ENCODE measurements around the gene PRADC1.
"Not testable (repeated sequence)": the region's sequence is repeated elsewhere in the genome, so short reads cannot be mapped to it uniquely, and the experiment has no call there.

PRADC1 gene

GRCh38 chr2:73233154-73233931 is at the start of gene PRADC1:
Gene PRADC1 (minus strand): TSS chr2:73233239. CDS start chr2:73233160, 79 bp downstream.
- peak; percentile 98 for DNase-seq (ENCODE audit: low read depth)

GRCh38 chr2:73281244-73281643 is 48.2 kb upstream of the PRADC1 start:
- DNase-seq (ENCODE audit: low read depth): no peak

DNA sequence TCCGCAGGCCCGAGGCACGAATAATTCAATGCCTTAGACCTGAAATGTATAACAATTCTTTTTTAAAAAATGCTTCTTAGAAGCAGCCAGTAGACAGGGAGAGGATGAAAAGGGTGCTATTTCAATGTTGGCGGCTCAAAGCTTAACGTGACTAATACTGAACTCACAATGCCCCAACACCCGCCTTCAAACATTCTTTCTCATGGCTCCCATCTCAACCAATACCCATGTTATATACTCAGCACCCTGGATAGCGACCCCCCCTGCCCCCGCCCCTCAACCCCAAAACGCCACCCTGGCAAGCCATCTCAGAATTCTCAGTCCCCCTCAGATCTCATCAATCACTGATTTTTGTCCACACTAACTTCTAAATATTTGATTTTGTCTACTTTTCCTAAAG is 46.8 kb upstream of the PRADC1 start:
- no peak for DNase-seq (ENCODE audit: low read depth)

DNA sequence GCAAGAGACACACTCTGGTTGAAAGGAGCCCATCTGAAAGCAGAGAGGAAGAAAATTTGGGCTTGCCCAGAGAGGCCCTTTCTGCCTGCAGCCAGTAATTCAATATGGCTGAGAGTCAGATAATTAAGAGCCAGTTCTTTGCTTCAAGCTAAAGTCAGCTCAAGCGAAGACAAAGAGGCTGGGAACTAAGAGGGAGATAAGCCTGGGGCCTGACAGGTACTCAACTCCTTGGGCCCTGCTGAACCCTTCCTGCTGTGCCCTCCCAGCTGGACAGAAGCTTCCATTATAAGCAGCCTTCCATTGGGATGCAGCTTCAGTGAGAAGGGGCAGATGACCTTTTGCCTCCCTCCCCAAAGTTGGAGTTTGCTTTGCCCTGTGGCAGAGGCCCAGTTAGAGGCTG is 39.2 kb upstream of the PRADC1 start:
- DNase-seq (ENCODE audit: low read depth): no peak

- DNase-seq (ENCODE audit: low read depth): no peak
These were observed 36.8 kb upstream of the PRADC1 start for GRCh38 chr2:73269686-73270465.

GRCh38 chr2:73268830-73269685 is 36.0 kb upstream of the PRADC1 start:
- no peak for DNase-seq (ENCODE audit: low read depth)

DNA sequence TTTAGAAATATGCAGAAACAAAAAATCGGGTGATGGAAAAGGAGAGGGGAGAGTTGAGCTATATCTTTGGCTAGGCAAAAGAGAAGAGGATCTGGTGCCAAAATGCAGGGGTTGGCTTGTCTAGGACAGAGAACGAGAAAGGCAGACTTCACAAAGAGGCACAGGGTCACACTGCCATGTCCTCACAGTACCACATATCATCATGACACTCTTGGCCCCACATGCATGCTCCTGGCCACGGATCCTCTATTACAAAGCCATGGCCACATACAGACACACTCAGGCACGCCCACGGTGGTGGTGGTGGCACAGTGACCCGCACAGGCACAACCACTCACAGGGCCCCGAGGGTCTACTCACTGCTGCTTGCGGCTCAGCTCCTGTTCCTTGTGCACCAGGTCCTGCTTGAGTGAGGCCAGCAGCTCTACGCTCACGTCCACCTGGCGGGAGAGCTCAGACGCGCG is 35.4 kb upstream of the PRADC1 start:
- DNase-seq (ENCODE audit: low read depth): no peak

DNA sequence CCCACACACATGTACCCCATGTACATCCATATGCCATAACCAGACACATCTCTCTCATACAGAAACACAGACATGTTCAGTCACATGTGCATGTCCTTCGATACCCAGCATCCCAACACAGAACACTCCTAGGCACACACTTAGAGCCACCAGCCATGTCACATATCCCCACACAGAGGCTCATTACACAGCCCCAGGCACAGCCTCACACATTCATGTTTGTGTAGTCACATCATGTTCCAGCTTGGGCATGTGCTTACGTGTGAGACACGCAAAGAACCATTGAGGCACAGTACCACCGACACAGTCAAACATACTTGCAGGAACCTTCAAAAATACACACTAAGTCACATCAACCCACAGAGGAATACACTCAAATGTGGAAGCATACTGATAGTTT is 34.0 kb upstream of the PRADC1 start:
- no peak for DNase-seq (ENCODE audit: low read depth)

DNA sequence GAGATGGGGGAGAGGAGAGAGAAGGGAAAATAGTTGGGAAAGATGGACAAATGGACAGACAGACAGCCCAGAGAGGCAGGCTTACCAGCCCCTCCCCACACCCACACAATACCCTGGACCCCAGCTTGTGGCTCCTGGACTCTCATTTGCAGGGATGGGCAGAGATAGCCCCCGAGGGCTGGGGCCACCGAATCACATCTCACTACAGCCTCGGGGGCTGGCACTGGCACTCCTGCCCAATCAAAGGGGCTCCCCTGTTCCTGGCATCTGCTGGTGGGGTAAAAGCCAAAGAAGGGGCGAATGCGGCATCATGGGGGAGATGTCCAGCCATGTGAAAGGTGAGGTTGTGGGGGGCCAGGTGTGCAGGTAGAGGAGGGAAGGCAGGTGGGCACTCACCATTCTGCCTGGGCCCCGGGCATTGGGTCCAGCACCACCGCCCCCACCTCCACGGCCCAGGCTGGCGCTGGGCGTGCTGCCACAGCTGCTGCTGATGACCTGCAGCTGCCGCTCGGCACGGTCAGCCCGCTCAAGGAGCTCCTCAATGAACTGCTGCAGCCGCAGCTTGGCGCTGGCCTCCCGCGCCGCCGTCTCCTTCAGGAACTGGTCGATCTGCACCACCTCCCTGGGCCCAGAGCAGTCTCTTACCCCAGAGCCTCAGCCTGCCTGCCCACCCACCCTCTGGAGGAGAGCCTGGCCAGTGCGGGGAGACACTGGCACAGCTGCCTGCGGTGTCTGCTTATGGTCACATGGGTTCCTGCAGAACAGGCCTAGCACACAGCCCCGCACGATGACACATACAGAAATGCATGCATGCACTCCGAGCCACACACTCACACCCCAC is 33.2 kb upstream of the PRADC1 start:
- DNase-seq (ENCODE audit: low read depth): no peak

- no peak for DNase-seq (ENCODE audit: low read depth)
These were observed 32.4 kb upstream of the PRADC1 start for GRCh38 chr2:73265298-73266060.

DNA sequence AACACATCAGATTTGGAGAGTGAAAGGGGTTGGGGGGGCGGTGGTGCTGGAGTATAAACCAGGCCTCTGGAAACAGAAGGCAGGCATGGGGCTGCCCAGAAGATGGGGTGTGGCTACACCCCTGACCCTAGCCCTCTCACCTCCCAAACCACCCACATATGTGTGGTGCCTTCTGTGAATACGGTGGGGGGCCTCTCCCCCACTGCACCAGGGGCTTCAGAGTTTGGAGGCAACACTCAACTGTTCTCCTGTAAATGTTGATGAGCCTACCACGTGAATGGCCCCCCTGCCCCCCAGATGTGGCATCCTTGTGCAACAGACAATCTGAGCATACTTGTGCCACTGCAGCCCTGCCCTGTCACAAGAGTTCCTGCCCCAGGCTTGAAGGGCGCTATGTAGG is 31.7 kb upstream of the PRADC1 start:
- no peak for DNase-seq (ENCODE audit: low read depth)

GRCh38 chr2:73264332-73264606 is 31.2 kb upstream of the PRADC1 start:
- DNase-seq (ENCODE audit: low read depth): no peak

DNA sequence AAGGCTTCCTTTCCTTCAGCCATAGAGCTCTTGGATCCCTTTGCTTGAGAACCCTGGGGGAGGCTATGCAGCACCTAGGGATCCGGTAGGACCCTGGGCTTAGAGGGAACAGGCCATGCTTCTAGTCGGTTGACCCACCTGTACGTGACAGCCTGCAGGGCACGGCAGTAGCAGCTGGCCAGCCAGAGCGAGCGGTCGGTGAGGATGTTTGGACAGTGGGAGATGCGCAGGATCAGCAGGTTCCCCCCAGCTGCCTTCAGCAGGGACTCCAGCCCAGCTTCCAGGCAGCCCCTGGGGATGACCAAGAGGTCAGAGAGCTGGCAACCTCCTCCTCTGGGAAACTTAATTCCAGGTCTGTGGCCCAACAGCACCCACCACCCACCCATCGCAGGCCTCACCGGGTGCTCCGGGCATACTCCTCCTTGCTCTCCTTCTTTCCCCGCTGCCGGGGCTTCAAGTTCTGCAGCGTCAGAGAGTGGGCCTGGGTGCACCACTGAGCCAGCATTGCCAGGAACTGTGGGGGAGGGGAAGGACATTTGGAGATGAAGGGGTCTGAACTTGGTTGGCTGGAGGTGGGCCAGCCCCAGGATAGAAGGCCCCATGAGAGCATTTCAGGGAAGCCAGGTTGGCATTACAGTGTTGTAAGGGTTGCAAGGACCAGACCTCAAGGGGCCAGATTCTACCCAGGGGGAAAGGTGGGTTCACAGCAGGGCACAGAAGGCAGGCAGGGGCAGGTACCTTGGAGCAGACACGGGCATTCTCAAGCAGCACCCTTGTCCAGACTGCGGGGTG is 30.7 kb upstream of the PRADC1 start:
- no peak for DNase-seq (ENCODE audit: low read depth)

DNA sequence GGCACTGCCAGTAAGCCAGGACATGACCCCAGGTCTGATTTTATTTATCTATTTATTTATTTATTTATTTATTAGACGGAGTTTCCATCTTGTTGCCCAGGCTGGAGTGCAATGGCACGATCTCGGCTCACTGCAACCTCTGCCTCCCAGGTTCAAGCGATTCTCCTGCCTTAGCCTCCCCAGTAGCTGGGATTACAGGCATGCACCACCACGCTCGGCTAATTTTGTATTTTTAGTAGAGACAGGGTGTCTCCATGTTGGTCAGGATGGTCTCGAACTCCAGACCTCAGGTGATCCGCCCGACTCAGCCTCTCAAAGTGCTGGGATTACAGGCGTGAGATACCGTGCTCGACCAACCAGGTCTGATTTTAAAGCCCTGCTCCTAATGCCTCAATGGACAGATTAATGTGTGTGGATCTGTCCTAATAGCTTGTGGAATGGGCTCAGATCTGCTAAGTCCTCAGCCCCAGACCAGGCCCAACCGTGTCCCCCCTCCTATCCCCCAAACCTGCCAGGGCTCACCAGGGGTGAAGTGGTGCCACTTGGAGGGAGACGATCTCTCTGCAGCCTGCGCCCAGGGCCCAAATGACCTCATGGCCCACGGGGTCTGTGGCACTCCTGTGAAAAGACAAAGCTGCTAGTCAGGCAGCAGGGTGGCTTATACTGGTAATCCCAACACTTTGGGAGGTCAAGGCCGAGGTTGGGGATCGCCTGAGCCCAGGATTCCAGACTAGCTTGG is 29.8 kb upstream of the PRADC1 start:
- DNase-seq (ENCODE audit: low read depth): not testable (repeated sequence)

DNA sequence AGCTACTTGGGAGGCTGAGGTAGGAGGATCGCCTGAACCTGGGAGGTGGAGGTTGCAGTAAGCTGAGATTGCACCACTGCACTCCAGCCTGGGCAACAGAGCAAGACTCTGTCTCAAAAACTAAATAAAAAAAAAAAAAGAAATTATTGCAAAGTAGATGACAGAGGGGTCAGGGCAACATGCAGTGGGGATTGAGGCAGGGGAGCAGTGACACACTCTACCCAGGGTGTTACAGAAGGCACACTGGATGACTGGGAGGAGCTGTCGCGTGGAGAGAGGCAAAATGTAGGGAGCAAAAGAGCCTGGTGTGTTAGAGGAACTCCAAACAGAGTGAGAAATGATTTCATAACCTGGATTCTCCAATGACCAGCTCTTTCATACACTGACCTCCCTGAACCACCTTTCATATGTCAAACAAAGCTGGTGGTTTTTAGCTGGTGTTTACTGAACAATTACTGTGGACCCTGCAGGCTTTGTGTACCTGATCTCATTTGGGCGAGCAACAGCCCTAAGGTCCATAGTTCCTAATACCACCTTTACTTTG is 29.1 kb upstream of the PRADC1 start:
- DNase-seq (ENCODE audit: low read depth): no peak

DNA sequence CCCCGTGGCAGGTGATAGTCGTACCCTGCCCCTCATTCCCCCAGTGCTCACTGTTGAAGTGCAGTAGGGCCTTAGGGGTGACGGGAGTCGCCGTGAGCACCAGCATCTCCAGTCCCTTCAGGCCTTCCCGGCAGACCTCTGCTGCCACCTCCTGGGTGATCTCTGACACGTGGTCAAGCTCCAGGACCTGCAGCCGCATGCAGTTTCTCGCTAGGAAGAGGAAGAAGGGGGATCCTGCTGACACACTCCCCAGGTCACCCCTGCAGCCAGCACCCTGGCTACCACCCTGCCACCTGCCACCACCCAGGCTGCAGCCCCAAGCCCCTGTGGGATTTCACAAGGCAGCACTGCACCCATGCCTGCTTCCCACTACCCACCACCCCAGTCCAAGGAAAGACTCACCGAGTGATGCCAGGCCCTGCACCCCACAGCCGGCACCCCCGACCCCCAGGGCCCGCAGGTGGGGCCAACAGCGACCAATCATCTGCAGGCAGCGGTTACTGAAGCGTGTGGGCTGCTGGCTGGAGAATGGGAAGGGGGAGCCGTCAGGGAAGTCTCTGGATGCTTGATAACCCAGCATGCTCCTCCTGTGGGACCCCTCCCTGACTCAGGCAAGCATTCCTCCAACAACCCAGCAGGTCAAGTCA is 27.4 kb upstream of the PRADC1 start:
- no peak for DNase-seq (ENCODE audit: low read depth)

DNA sequence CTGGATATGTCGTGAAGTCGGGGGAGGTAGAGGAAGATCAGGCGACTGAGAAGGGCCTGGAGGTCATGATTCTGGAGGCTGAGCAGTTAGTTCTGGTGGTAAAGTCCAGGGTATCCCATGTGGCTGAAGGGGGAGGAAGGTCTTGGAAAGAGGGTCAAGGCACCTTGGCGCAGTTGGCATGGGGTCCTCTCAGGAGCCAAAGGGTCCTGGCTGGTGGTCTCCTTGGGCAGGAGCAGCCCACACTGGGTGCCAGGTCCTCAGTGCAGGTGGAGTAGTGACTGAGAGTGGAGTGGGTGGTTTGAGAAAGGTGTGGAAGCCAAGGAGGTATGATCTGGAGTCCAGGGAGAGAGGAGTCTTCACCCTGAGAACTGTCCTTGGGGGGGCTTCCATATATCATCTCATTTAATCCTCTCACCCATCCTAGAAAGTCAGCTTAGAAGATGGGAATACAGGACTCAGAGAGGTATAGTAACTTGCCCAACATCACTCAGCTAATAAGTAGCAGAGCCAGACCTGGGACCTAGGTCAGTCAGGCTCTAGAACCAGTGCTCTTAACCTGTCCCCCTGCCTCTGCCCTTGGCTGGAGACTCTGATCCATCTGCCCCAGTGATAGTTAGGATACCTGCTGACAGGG is 26.8 kb upstream of the PRADC1 start:
- DNase-seq (ENCODE audit: low read depth): no peak

DNA sequence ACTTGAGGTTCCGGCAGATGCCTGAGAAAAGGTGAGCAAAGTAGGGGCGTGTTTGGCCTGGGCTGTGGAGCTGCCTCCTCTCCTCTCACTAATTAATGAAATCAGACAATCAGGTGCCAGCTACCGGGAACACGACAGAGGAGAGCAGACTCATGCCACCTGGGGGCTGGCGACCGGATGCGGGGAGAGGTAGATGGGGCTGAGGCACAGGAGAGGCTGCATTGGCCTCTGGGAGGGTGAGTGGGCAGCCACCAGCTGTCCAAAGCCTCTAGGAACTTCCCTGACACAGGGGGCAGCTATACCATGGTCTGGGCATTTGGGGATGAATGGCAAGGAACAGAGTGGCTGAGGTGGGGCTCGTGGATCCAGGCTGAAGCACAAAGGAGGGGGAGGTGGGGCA is 26.2 kb upstream of the PRADC1 start:
- DNase-seq (ENCODE audit: low read depth): no peak

All from HS-5 (cell line).